Endometrial microvascular endothelial cells (primary cell): ENCODE results near the gene PLA2G12A. TPM values are rescaled to one million over a fixed set of nuclear protein-coding genes. Genes with fewer than 3 reads are reported as not detected.

Experiments used
- in situ Hi-C: cut with HindIII; loops from 2 replicates; pipeline ENCODE4 v1.10.0; 2017; ENCODE audit warnings: low sequenced_read_pairs, low pct_unique_long_range_greater_than_20kb; ENCODE audit errors: inconsistent ontology term
- total RNA-seq: library from RNA; depleted of rRNA; stranded (reverse); fragments of >200 nt; gene quantifications from one replicate; pipeline ENCODE4 v1.2.3, GENCODE V29; 2015; ENCODE audit errors: inconsistent ontology term

The PLA2G12A gene
- total RNA-seq, 1 donor from 2014 or later = 9.0 TPM

DNA sequence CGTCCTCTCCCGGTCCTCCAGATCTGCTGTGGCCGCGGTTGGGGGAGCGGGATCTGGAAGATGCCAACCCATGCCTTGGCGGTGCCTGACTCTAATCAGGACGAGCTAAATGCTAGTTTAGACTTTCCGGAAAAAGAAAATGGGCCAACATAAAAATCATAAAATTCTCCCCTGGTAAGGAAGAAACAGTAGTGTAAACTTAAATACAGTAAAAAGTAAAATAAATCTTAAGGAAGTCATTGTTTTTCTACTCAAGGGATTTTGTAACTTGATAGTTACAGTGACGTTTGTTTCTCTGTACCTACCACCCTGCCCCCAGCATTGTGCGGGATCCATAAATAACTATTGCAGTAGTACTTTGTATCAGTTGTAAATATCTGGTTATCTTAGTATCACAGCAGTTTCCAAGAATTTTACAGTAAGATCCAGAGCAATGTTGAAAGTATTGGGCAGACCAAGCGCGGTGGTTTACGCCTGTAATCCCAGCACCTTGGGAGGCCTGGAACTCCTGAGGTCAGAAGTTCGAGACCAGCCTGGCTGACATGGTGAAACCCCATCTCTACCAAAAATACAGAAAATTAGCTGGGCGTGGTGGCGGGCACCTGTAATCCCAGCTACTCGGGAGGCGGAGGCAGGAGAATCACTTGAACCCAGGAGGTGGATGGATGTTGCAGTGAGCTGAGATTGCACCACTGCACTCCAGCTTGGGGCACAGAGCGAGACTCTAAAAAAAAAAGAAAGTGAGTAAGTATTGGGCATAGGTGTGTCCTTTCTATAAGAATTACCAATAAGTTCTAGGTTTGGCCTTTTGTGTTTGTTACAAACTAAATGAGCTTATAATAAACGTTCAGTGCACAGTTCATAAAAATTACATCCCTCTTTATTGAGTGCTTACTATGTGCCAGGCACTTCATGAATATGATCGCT is 1.0 kb upstream of the PLA2G12A start:
- in situ Hi-C loops = loop anchor here (10.0 kb wide), 1 partner anchor 84 kb away; the partner anchor contains the start of gene GAR1

DNA sequence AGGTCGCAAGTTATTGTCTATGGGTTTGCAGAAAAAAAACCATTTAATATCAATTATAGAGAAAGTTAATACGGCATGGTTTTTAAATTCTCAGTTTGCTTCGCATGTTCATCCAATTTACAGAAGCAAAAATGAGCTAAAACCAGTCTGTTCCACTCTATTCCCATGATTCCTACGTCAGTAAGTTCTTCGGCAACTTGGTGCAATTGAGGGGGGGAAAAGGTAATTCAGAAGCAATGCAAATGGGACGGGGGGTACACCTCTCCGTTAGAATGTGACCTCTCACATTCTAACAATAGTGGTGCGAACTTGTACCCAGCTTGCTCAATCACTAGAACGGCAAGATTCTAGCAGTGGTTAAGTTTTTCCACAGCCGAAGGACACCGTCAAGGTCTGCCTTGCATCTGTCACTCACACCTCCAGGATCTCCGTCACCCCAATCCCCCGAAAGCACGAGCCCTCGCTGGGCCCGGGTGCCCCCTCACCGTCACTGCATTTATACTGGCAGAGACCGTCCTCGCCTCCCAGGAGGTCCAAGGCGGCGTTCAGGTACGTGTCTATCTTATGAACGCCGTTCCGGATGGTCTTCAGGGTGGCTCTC is 653 bp downstream of the PLA2G12A start:
- in situ Hi-C loops = no loop called here

DNA sequence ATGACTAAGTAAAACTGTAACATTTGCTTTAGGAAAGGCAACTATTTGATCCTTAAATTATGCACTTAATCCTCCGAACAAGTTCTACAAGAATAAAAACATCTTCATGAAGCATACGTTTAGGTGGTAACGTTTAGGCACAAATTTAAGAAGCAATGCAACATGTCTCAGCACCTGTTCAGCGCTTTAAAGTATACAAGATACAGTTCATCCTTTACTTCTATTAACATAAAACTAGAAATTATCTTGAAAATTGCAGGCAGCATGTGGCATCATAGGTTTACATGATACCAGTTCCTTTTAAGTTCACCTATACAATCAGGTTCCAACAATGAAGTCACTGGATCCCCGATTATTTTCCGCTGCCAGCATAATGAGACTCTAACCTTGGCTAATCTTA is 1.5 kb downstream of the PLA2G12A start:
- in situ Hi-C loops = no loop called here

DNA sequence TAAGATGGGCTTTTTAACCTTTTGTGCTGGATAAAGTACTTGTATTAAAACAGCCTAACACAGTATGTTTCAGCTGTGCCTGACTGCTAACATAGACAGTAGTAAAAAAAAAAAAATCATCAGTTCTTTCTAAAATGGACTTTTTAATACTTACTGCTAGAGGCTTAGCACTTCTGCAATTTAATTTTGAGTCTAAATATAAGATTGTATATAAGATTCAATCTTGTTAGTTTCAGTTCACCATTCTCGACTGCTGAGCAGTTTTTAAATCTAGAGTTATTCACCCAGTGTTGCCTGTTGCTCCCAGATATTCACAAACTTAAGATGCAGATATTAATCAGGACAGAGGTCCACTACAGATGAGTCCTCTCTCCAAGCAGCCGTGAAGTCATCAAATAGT is 6.8 kb downstream of the PLA2G12A start:
- in situ Hi-C loops = no loop called here

DNA sequence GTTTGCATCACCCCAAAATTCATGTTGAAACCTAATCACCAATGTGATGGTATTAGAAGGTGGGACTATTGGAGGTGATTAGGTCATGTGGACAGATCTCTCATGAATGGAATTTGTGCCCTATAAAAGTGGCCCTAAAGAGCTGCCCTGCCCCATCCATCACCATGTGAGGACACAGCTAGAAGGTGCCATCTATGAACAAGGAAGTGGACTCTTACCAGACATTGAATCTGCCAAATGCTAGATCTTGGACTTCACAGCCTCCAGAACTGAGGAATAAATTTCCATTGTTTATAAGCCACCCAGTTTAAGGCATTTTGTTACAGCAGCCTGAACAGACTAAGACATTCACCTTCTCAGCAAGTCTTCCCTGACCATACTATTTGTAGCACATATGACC is 7.5 kb downstream of the PLA2G12A start:
- in situ Hi-C loops = no loop called here

DNA sequence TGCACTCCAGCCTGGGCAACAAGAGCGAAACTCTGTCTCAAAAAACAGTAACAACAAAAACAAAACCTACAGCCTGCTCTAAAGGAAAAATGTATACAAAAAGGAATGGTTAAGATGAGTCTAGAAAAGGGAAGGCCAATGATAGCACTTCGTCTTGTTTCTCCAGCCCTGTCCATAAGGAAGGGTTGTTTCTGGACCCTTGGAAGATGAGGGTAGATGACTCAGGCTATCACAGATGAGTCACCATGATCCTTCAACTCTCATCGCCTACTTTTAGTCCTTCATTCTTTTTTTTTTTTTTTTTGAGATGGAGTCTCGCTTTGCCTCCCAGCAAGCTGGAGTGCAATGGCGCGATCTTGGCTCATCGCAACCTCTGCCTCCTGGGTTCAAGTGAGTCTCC is 8.8 kb downstream of the PLA2G12A start:
- in situ Hi-C loops = no loop called here

DNA sequence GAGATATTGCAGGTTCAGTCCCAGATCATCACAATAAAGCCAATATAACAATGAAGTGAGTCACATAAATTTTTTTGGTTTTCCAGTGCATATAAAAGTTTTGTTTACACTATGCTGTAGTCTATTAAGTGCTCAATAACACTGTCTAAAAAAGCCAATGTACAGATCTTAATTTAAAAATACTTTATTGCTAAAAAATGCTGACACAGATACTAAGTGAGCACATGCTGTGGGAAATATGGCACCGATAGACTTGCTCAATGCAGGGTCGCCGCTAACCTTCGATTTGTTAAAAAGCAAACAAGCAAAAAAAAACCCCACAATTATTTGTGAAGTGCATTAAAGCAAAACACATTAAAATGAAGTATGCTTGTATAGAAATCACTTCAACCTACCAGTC is 10.3 kb downstream of the PLA2G12A start:
- in situ Hi-C loops = no loop called here

DNA sequence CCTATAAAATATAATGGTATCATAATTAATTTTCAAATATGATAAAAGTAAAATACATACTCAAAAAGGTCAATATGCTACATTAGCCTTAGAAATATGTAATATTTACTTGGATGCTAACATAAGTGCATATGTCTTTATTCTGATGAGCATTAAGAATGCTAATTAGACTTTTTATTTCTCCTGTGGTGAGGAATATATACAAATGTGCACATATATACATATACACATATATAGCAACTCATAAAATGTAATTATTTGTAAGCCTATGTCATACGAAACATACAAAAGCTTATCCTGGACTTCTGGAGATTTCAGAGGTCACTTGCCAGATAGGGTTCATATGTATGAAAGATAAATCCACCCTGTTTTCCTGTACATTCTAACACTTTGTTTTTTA is 11.1 kb downstream of the PLA2G12A start:
- in situ Hi-C loops = no loop called here

DNA sequence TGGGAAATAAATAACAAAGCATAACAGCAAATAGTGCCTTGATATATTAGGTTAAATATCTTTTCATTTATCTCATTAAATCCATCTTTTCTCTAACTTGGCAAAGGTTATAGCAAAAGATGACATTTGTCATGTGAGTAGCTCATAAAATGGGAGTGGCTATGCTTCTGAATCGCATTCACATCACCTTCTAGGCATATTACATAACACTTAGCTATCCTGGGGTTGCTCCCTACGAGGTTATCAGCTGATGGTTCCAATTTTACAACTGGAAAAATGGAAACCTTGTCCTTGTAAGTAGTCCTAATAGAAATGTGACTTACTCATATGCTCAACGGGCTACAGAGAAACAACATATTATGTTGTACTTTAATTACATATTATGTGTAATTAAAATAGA is 16.4 kb downstream of the PLA2G12A start:
- in situ Hi-C loops = no loop called here

DNA sequence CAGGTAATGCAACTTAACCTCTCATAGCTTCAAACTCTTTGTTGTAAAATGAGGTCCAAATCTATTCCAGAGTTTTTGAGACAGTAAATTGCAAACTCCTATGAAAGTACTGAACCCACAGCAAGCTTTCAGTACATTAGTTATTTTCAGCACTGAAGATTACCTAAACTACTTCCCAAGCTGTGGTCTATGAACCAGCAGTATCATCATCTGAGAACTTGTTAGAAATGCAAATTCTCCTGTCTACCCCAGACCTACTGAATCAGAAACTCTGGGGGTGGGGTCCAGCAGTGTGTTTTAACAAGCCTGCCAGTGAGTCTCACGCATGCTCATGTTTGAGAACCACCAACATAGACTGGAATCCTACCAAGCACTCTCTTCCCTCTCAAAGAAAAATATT is 20.9 kb downstream of the PLA2G12A start:
- in situ Hi-C loops = no loop called here

DNA sequence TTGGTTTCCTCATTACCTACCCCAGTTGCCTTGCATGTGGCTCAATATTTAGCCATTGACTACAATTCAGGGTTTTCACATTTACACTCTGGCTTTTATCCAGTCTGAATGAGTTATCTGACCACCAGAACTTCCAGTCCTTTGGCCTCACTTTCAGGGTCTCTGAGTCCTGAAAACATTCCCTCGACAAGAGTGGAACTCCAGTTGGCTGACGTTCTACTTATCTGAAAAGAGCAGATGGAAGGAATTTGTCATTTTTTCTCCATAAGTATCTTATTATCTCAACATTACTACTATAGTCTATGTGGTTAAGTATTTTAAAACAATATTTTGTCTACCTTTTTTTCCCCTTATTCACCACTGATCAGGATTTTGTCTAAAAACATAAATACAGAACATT is 21.4 kb downstream of the PLA2G12A start:
- in situ Hi-C loops = no loop called here

DNA sequence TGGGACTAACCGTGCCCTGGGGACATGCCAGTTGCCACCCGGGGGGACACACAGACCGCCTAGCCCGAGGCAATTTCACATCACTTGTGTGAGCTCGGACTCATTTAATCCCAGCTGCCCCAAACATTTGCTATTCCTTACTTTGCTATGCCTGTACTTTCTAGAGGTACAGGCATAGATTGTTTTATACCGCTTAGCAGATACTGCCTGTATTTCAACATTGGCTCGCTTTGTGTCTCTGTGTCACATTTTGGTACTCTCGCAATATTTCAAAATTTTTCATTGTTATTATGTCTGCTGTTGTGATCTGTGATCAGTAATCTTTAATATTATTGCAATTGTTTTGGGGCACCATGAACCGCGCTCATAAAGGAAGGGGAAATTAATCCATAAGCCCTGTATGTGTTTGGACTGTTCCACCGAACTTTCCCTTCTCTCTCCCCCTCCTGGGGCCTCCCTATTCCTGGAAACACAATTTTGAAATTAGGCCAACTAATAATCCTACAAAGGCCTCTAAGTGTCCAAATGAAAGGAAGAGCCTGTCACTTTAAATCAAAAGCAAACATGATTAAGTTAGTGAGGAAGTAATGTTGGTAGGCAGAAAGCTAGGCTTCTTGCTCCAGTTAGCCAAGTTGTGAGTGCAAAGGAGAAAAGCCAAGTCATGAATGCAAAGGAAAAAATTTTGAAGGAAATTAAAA is 26.1 kb downstream of the PLA2G12A start:
- in situ Hi-C loops = no loop called here

DNA sequence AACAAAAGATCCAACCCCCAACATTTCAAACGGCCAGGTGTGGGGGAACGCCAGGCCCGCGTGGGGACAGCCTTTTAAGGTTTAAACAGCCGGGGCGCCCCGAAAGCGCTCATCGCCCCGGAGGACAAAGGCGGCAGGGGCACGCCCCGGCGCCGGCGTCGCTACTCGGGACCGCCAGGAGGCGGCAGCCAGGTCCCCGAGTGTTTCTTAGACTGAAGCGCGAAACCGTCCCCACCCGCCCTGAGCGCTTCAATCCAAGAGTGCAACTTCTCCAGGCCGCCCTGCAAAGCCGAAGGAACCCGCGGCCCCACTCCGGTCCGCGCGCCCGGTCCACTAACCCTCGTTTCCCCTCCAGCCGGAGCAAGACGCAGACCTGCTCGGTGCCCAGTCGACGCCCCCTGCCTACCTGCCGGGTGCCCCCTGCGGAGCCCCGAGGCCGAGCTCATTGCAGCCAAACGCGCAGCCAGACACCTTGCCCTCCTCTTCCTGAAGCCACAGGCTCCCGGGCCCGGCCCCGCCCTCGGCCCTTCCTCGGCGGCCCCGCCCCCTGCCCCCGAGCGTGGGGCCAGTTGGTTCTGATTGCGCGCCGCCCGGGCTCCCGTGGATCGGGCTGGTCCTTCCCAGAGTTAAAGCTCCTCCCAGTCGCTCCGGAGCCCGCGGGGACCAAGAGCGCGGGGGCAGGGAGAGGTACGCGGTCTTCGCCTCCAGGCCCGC is 26.8 kb downstream of the PLA2G12A start, which contains the start of gene CASP6:
TSS of gene CASP6 (minus strand) at position 496 of the 714 bp plus-strand sequence. CDS start at position 446, 50 bp downstream.
- in situ Hi-C loops = no loop called here

DNA sequence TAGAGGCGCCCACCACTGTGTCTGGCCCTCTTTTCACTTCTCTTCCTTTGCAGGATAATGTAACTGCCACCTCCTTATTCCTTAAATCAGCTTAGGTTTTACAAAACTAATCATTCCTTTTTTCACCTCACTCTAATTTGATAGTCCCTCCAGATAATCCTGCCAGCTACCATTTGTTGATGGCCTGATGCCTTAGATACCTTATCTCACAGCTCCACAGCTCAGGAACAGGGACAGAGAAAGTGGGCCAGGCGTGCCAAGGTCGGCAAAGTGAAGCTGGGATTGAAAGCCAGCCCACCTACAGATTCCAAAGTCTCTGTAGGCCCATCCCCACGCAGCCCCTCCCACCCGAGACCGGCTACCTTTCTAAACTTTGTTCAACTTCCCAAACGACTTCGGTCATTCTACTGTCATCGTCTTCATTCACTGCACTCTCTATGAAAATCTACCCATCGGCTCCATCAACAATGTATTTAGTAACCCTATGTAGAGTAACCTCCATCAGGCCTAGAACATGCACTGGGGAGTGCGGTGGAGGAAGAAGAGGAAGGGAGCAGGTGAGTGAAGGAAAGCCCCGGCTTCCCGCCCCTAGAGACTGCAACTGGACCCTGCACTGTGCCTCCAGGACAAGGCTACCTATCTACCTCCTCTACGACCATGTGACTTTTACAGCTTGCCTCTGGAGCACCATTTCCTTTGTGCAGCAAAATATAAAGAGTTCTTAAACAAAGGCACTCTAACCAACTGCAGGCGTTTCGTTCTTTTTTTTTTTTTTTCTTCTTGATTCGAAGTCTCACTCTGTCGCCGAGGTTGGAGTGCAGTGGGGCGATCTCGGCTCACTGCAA is 28.1 kb downstream of the PLA2G12A start:
- in situ Hi-C loops = no loop called here

DNA sequence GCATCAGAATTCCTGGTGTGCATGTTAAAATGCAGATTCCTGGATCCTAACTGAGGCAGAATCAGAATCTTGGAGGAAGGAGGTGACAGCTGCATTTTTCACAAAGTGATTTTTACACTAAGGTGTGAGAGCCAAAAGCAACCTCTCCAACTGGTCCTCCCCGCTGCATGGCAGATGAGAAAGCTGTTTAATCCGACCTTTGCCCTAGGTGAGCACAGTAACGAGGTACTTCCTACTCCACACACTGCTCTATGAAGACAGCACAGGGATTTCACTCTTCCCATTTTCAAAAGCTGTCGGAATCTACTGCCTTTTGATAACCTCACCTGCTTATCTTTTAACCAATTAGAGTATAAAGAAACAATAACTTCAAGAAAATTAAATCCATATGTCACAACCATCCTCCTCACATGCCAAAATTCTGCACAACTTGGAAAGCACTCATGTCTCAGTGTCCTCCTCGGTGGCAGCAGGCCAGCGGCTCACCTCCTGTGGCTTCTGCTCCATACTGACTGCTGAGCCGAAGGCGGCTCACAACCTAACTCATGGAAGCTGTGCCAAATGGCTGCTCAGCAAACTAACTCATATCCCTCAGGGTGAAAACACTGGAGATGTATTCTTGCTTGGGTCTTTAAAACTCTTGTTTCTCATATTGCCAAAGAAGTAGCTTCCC is 30.2 kb downstream of the PLA2G12A start:
- in situ Hi-C loops = no loop called here

DNA sequence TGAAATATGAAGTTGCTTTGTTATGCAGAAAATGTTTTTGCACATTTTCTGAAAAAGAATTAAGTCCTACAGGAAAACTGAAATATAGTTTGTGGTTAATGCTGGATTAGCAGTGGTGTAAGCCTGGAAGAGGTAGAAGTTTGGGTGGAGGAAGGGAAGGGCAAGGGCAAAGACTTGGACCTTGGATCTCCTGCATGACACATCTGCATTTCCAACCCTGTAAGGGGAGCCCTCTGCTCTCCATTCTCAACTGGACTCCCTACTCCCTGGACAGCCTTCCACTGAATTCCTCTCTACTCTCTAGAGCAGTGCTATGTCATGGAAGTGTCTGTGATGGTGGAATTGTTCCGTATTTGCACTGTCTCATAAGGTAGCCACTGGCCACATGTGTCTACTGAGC is 31.2 kb downstream of the PLA2G12A start:
- in situ Hi-C loops = no loop called here

DNA sequence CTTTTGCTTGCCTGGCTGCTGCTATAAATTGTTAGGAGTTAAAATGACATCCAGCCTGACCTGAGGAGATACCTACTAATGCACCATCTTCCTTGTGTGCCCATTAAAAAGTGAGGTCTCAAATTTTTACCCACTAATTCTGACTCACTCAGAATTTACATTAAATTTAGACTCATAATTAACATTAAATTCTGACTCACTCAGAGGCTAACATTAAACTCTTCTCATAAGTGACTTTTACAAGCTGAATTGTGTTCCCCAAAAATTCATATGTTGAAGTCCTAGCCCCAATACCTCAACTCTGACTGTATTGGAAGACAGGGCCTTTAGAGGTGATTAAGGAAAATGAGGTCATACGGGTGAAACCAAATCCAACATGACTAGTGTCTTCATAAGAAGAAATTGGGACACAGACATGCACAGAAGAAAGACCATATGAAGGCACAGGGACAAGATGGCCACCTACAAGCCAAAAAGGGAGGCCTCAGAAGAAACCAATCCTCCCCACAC is 38.4 kb downstream of the PLA2G12A start:
- in situ Hi-C loops = no loop called here
